Osteocyte (in vitro differentiated cells): Measurements from ENCODE around the gene RBM20. TPM values are rescaled to one million over a fixed set of nuclear protein-coding genes. Genes with fewer than 3 reads are reported as not detected.
"Not testable (repeated sequence)": the region's sequence is repeated elsewhere in the genome, so short reads cannot be mapped to it uniquely, and the experiment has no call there.

Experiments
- DNase-seq: peaks from one replicate; pipeline ENCODE4 v3.0.0; 2021; ENCODE audit warnings: mixed read lengths; ENCODE audit not compliant: unreplicated experiment; ENCODE audit errors: extremely low spot score
- H3K27ac Mint-ChIP-seq: one replicate; pipeline ENCODE4 v1.8.0; 2021; ENCODE audit warnings: mild to moderate bottlenecking, mixed read lengths; ENCODE audit not compliant: unreplicated experiment
- H3K27me3 Mint-ChIP-seq: one replicate; pipeline ENCODE4 v1.8.0; 2021; ENCODE audit warnings: mixed read lengths; ENCODE audit not compliant: unreplicated experiment
- H3K36me3 Mint-ChIP-seq: one replicate; pipeline ENCODE4 v1.8.0; 2021; ENCODE audit warnings: mixed read lengths; ENCODE audit not compliant: unreplicated experiment
- H3K4me1 Mint-ChIP-seq: one replicate; pipeline ENCODE4 v1.8.0; 2021; ENCODE audit warnings: mixed read lengths; ENCODE audit not compliant: unreplicated experiment
- H3K4me3 Mint-ChIP-seq: one replicate; pipeline ENCODE4 v1.8.0; 2021; ENCODE audit warnings: mild to moderate bottlenecking, moderate library complexity, mixed read lengths; ENCODE audit not compliant: unreplicated experiment
- H3K9me3 Mint-ChIP-seq: one replicate; pipeline ENCODE4 v1.8.0; 2021; ENCODE audit warnings: mixed read lengths; ENCODE audit not compliant: unreplicated experiment
- CTCF ChIP-seq: fragments of 200-600 bp; sonication (generic); IDR thresholded peaks from 2 replicates; pipeline ENCODE4 v1.5.0; 2021; ENCODE audit warnings: antibody characterized with exemption, mild to moderate bottlenecking, moderate library complexity
- total RNA-seq: library from RNA; stranded (reverse); gene quantifications from 2 replicates; pipeline ENCODE4 v1.2.1, GENCODE V29; 2021

The RBM20 gene
- total RNA-seq, 1 donor from 2014 or later = 1.6 TPM

- DNase-seq = no peak
- Mint-ChIP-seq H3K27ac (no peak overlapping the region), H3K4me3 (no peak overlapping the region), H3K4me1 (peaks cover 58% of the 10 kb centered on the region), H3K27me3 (no peaks in the 10 kb centered on the region), H3K36me3 (no peaks in the 10 kb centered on the region), H3K9me3 (no peaks in the 10 kb centered on the region)
- no peak for TF ChIP-seq CTCF
These were observed 219.8 kb downstream of the RBM20 start for GRCh38 chr10:110863956-110864355.

GRCh38 chr10:110864662-110865140, 220.6 kb downstream of the RBM20 start:
- Mint-ChIP-seq H3K36me3 (no peaks in the 10 kb centered on the region), H3K27me3 (no peaks in the 10 kb centered on the region), H3K4me3 (peak overlapping the region; percentile 39), H3K27ac (peak overlapping the region; percentile 83), H3K9me3 (no peaks in the 10 kb centered on the region), H3K4me1 (peaks cover 51% of the 10 kb centered on the region)
- no peak for TF ChIP-seq CTCF
- DNase-seq = no peak

- Mint-ChIP-seq H3K27me3 (no peaks in the 10 kb centered on the region), H3K36me3 (no peaks in the 10 kb centered on the region), H3K4me3 (no peak overlapping the region), H3K4me1 (peaks cover 45% of the 10 kb centered on the region), H3K9me3 (no peaks in the 10 kb centered on the region), H3K27ac (peak overlapping the region; percentile 83)
- TF ChIP-seq CTCF = no peak
- no peak for DNase-seq
These were observed 221.2 kb downstream of the RBM20 start for GRCh38 chr10:110865186-110865808.

GRCh38 chr10:110865809-110866482, 221.8 kb downstream of the RBM20 start:
- Mint-ChIP-seq H3K9me3 (no peaks in the 10 kb centered on the region), H3K36me3 (no peaks in the 10 kb centered on the region), H3K27me3 (no peaks in the 10 kb centered on the region), H3K4me1 (peaks cover 45% of the 10 kb centered on the region), H3K4me3 (no peak overlapping the region), H3K27ac (peak overlapping the region; percentile 83)
- no peak for DNase-seq
- TF ChIP-seq CTCF = no peak

GRCh38 chr10:110867011-110867806, 223.1 kb downstream of the RBM20 start:
- H3K4me3 Mint-ChIP-seq, H3K27me3 Mint-ChIP-seq, DNase-seq, H3K9me3 Mint-ChIP-seq, H3K36me3 Mint-ChIP-seq: not testable (repeated sequence)
- peak overlapping the region; percentile 42 for H3K27ac Mint-ChIP-seq
- H3K4me1 Mint-ChIP-seq = peaks cover 50% of the 10 kb centered on the region
